Measurements from ENCODE around the gene LZTS3. TPM values are rescaled to one million over a fixed set of nuclear protein-coding genes. Genes with fewer than 3 reads are reported as not detected.

Gene LZTS3
- total and polyA plus RNA-seq, 12 donors: 3.6 to 29.9 (median 11.5) TPM

GRCh38 chr20:3141757-3142156 lies 31.6 kb downstream of the LZTS3 start:
- H3K27me3 ChIP-seq: no peaks in the 10 kb centered on the region
- no peak overlapping the region for H3K4me3 ChIP-seq
- H3K27ac ChIP-seq: no peak overlapping the region
- intact Hi-C loops (cut with DNase I): no loop called here
- 92 to 98% (median 96%) methylated on average over 3 of the region's 3 CpGs for WGBS, 4 donors
- DNase-seq: no peak
- no peaks in the 10 kb centered on the region for H3K9me3 ChIP-seq (replicated peaks in 1 of 3)
- no peaks in the 10 kb centered on the region for H3K4me1 ChIP-seq (replicated peaks in 1 of 2)
- peaks cover 0 to 4% of the 10 kb centered on the region in 2 donors for H3K36me3 ChIP-seq (replicated peaks in 1 of 2)
- TF ChIP-seq POLR2A (IDR thresholded peaks at IDR 0.05) (no peak), CTCF (IDR thresholded peaks at IDR 0.05) (no peak)

- H3K4me3 ChIP-seq: no peak overlapping the region
- 97 to 100% (median 98%) methylated on average over 2 of the region's 2 CpGs for WGBS, 4 donors
- no peaks in the 10 kb centered on the region for H3K36me3 ChIP-seq (replicated peaks in 1 of 2)
- intact Hi-C loops (cut with DNase I): no loop called here
- no peak for DNase-seq
- no peaks in the 10 kb centered on the region for H3K9me3 ChIP-seq (replicated peaks in 1 of 3)
- TF ChIP-seq POLR2A (IDR thresholded peaks at IDR 0.05) (no peak), CTCF (IDR thresholded peaks at IDR 0.05) (no peak)
- H3K4me1 ChIP-seq (replicated peaks in 1 of 2): no peaks in the 10 kb centered on the region
- H3K27me3 ChIP-seq: no peaks in the 10 kb centered on the region
- no peak overlapping the region for H3K27ac ChIP-seq
These were observed 35.9 kb downstream of the LZTS3 start for GRCh38 chr20:3137492-3137891.

GRCh38 chr20:3135507-3136070 lies 37.8 kb downstream of the LZTS3 start:
- Histone ChIP-seq H3K9me3 (replicated peaks in 1 of 3) (no peaks in the 10 kb centered on the region), H3K4me3 (no peak overlapping the region), H3K27me3 (no peaks in the 10 kb centered on the region), H3K4me1 (replicated peaks in 1 of 2) (no peaks in the 10 kb centered on the region), H3K36me3 (replicated peaks in 1 of 2) (no peaks in the 10 kb centered on the region), H3K27ac (no peak overlapping the region)
- DNase-seq: no peak
- no peak for TF ChIP-seq POLR2A (IDR thresholded peaks at IDR 0.05)
- no peak for TF ChIP-seq CTCF (IDR thresholded peaks at IDR 0.05)
- intact Hi-C loops (cut with DNase I): no loop called here
- WGBS, 4 donors: 72 to 87% (median 77%) methylated on average over 5 of the region's 5 CpGs

GRCh38 chr20:3134151-3134550 lies 39.2 kb downstream of the LZTS3 start:
- 83 to 87% (median 84%) methylated on average over 3 of the region's 3 CpGs for WGBS, 4 donors
- H3K9me3 ChIP-seq (replicated peaks in 1 of 3): no peaks in the 10 kb centered on the region
- no peak for TF ChIP-seq CTCF (IDR thresholded peaks at IDR 0.05)
- TF ChIP-seq POLR2A (IDR thresholded peaks at IDR 0.05): no peak
- no peak overlapping the region for H3K4me3 ChIP-seq
- intact Hi-C loops (cut with DNase I): no loop called here
- H3K27me3 ChIP-seq: no peaks in the 10 kb centered on the region
- no peak for DNase-seq
- no peak overlapping the region for H3K27ac ChIP-seq
- no peaks in the 10 kb centered on the region for H3K4me1 ChIP-seq (replicated peaks in 1 of 2)
- no peaks in the 10 kb centered on the region for H3K36me3 ChIP-seq (replicated peaks in 1 of 2)

Measured in adrenal gland (tissue), 12 donors.